Measurements from ENCODE around the gene INPP5J.
A peak's percentile ranks its signal among the peaks of the same experiment; 100 is the strongest.
"Not testable (repeated sequence)": the region's sequence is repeated elsewhere in the genome, so short reads cannot be mapped to it uniquely, and the experiment has no call there.

INPP5J gene

DNA sequence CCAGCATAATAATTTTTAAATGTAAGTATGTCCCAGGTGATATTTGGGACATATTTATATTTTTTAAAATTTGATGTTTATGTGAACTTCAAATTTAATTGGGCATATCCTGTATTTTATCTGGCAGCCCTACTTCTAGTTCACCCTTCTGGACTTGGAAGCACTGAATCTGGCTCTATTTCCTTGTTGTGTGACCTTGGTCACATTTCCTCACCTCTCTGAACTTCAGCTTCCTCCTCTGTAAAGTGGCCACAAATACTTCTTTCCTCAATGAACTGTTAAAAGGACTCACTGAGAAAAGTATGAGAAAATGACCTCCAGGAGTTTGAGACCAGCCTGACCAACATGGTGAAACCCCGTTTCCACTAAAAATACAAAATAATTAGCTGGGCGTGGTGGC, 29.1 kb downstream of the INPP5J start:
- H3K4me3 ChIP-seq (ENCODE audit: low read depth, low read length), result no peak overlapping the region
- H3K79me2 ChIP-seq (ENCODE audit: control insufficient read depth, insufficient read depth, low read length, unreplicated experiment), result no peaks in the 10 kb centered on the region
- no peak overlapping the region for H2AFZ ChIP-seq (ENCODE audit: low read length, unreplicated experiment)
- H3K36me3 ChIP-seq (ENCODE audit: insufficient read depth, low read length), result no peaks in the 10 kb centered on the region
- H3K27me3 ChIP-seq (ENCODE audit: insufficient read depth, low read length), result no peaks in the 10 kb centered on the region
- peaks cover 5% of the 10 kb centered on the region for H3K4me1 ChIP-seq (ENCODE audit: control insufficient read depth, insufficient read depth, low read length, unreplicated experiment)
- no peak overlapping the region for H3K27ac ChIP-seq (ENCODE audit: low read depth, low read length)

DNA sequence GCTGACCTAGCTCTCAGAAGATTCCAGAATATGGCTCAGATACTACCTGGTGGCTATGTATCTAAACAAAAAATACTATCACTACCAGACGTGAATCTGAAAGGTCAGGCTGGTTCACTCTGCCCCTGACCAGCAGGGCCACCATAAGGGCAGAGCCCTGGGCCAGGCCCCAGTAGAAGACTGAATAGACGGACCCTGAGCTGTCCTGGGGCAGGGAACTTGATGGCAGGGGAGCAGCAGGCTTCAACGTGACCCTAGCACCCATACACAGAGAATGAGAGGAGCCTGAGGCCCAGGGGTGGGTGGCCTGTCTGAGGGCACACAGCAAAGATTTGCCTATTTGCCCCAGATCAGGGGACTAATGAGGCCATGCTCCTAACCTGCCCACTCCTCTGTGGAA, 30.6 kb downstream of the INPP5J start:
- no peak overlapping the region for H3K4me3 ChIP-seq (ENCODE audit: low read depth, low read length)
- no peaks in the 10 kb centered on the region for H3K36me3 ChIP-seq (ENCODE audit: insufficient read depth, low read length)
- no peak overlapping the region for H3K27ac ChIP-seq (ENCODE audit: low read depth, low read length)
- H3K27me3 ChIP-seq (ENCODE audit: insufficient read depth, low read length), result no peaks in the 10 kb centered on the region
- peaks cover 5% of the 10 kb centered on the region for H3K4me1 ChIP-seq (ENCODE audit: control insufficient read depth, insufficient read depth, low read length, unreplicated experiment)
- no peak overlapping the region for H2AFZ ChIP-seq (ENCODE audit: low read length, unreplicated experiment)
- no peaks in the 10 kb centered on the region for H3K79me2 ChIP-seq (ENCODE audit: control insufficient read depth, insufficient read depth, low read length, unreplicated experiment)

DNA sequence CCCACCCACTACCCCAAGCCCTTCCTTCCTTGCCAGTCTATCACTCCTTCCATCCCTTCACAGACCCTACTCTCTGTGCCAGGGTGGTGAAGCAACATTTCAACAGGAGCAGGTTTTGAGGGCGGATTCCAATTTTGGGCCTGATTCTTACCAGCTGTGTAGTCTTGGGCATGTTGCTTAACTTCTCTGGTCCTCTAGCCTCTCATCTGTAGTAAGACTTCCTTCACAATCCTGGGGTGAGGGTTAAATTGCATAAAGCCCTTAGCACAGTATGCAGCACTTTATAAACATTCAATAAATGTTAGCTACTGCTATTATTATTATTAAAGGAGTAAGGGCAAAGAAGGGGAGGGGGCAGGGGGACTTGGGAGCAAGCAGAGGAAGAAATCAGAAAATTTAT, 32.2 kb downstream of the INPP5J start:
- Histone ChIP-seq H3K4me1 (ENCODE audit: control insufficient read depth, insufficient read depth, low read length, unreplicated experiment) (no peaks in the 10 kb centered on the region), H3K79me2 (ENCODE audit: control insufficient read depth, insufficient read depth, low read length, unreplicated experiment) (no peaks in the 10 kb centered on the region), H3K36me3 (ENCODE audit: insufficient read depth, low read length) (no peaks in the 10 kb centered on the region), H3K27ac (ENCODE audit: low read depth, low read length) (peak overlapping the region; percentile 22; the same call in 1 of the 2 replicates), H2AFZ (ENCODE audit: low read length, unreplicated experiment) (no peak overlapping the region), H3K27me3 (ENCODE audit: insufficient read depth, low read length) (no peaks in the 10 kb centered on the region), H3K4me3 (ENCODE audit: low read depth, low read length) (no peak overlapping the region)

DNA sequence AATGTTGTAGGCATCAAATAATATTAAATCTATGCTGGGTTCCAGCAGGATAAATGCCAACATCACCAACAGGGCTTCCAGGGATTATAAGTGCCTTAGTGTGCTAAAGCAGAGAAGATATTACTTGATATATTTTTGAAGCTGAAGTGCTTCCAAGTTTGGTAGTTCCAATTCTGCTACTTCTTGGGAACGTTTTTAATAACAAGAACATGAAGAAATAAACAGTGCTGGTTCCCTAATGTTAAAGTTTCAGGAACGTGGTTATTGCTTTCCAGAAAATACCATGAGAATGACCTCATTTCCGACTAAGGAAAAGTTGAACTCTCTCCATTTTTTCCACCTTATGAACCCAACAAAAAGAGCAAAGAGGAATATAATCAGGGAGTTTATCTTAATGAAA, 32.7 kb downstream of the INPP5J start:
- H3K36me3 ChIP-seq (ENCODE audit: insufficient read depth, low read length), result no peaks in the 10 kb centered on the region
- H2AFZ ChIP-seq (ENCODE audit: low read length, unreplicated experiment), result peak overlapping the region; percentile 84
- no peaks in the 10 kb centered on the region for H3K27me3 ChIP-seq (ENCODE audit: insufficient read depth, low read length)
- peak overlapping the region; percentile 22; the same call in 1 of the 2 replicates for H3K27ac ChIP-seq (ENCODE audit: low read depth, low read length)
- H3K79me2 ChIP-seq (ENCODE audit: control insufficient read depth, insufficient read depth, low read length, unreplicated experiment), result peaks cover 3% of the 10 kb centered on the region
- H3K4me3 ChIP-seq (ENCODE audit: low read depth, low read length), result no peak overlapping the region
- no peaks in the 10 kb centered on the region for H3K4me1 ChIP-seq (ENCODE audit: control insufficient read depth, insufficient read depth, low read length, unreplicated experiment)

DNA sequence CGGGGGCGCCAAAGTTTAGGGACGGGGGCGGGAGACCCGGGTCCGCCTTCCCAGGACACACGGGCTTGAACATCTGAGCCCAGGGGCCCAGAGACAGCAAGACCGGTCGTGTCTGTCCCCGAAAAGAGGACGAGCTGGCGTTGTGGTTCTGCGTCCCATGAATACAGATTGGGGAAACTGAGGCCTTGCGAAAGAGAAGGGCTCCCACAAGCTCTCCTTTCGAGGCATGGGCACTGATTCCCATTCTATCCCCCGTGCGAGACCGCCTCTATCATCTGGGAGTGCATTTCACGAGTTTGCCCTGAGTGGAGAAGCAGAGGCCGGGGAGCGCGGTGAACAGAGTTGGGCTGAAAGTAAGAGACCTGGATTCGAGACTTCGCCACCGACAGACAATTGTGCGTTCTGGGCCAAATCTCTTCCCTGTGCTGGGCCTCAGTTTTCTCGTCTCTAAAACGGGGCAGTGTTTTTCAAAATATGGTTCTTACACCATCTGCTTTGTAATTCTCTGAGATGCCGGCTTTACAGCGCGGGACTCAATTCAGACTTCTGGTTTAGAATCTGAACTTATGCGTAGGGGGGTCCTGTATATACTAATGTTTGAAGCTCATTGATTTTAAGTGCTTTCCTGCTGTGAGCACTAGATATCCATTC, 37.7 kb downstream of the INPP5J start:
- H3K4me1 ChIP-seq (ENCODE audit: control insufficient read depth, insufficient read depth, low read length, unreplicated experiment), result peaks cover 8% of the 10 kb centered on the region
- H3K79me2 ChIP-seq (ENCODE audit: control insufficient read depth, insufficient read depth, low read length, unreplicated experiment), result peaks cover 31% of the 10 kb centered on the region
- H3K27me3 ChIP-seq (ENCODE audit: insufficient read depth, low read length), result no peaks in the 10 kb centered on the region
- peak overlapping the region; percentile 81 for H2AFZ ChIP-seq (ENCODE audit: low read length, unreplicated experiment)
- H3K27ac ChIP-seq (ENCODE audit: low read depth, low read length), result peak overlapping the region; percentile 45; the same call in 1 of the 2 replicates
- H3K36me3 ChIP-seq (ENCODE audit: insufficient read depth, low read length), result no peaks in the 10 kb centered on the region
- H3K4me3 ChIP-seq (ENCODE audit: low read depth, low read length), result peak overlapping the region; percentile 95

DNA sequence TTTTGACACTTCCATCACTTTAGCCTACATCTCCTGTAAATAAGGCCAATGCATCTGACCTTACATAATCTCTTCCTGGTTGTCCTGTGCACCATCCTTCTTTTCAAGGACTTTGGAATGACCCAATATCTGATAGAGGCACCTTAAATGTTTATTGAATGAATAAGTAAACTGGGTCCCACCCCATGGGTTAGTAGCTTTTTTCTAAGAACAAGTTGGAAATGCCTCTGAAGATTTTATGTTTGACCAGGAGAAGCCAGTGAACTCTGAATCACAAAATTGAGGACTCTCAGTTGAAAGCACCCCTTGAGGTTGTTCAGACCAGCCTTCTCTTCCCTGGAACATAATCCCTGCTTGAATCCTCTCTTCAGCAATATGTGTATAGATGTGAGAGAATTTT, 38.6 kb downstream of the INPP5J start:
- Histone ChIP-seq H3K4me1 (ENCODE audit: control insufficient read depth, insufficient read depth, low read length, unreplicated experiment) (peaks cover 8% of the 10 kb centered on the region), H2AFZ (ENCODE audit: low read length, unreplicated experiment) (no peak overlapping the region), H3K27ac (ENCODE audit: low read depth, low read length) (no peak overlapping the region), H3K27me3 (ENCODE audit: insufficient read depth, low read length) (no peaks in the 10 kb centered on the region), H3K4me3 (ENCODE audit: low read depth, low read length) (peak overlapping the region; percentile 95), H3K36me3 (ENCODE audit: insufficient read depth, low read length) (no peaks in the 10 kb centered on the region), H3K79me2 (ENCODE audit: control insufficient read depth, insufficient read depth, low read length, unreplicated experiment) (peaks cover 34% of the 10 kb centered on the region)

DNA sequence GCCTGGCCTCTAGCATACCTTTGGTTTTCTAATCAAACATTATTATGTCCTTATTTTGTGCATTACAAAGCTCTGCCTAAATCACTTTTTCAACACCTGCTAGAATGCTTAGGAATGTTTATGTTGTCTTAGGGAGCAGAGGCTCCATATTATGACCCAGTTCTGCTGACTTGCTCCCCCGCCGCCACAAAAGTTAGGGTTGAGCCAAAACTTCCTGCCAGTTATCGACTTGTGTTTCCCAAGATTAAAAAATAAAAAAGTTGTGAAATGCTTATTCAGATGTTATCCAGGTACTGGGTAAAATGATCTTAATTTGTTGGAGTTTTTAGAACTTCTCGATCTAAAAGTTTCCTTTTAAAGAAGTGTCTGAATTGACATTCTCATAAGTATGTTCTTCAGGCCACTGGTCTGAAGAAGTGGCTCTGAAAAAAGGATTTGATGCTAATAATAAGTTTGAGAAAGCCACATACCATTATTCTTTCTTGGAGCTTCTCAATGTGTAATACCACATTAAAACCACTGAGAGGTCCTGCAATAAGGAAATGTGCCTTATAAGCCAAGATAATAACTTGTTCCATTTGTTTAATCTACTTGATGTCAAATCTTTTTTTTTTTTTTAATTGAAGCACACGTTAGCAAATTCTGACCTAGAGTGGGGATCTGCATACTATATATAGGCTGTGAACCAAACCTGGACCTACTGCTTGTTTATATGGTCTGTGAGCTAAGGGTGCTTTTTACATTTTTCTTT, 39.4 kb downstream of the INPP5J start:
- H3K36me3 ChIP-seq (ENCODE audit: insufficient read depth, low read length), result no peaks in the 10 kb centered on the region
- peaks cover 34% of the 10 kb centered on the region for H3K79me2 ChIP-seq (ENCODE audit: control insufficient read depth, insufficient read depth, low read length, unreplicated experiment)
- no peaks in the 10 kb centered on the region for H3K27me3 ChIP-seq (ENCODE audit: insufficient read depth, low read length)
- H3K4me3 ChIP-seq (ENCODE audit: low read depth, low read length), result peak overlapping the region; percentile 51
- H2AFZ ChIP-seq (ENCODE audit: low read length, unreplicated experiment), result no peak overlapping the region
- peak overlapping the region; percentile 38; the same call in 1 of the 2 replicates for H3K27ac ChIP-seq (ENCODE audit: low read depth, low read length)
- peaks cover 8% of the 10 kb centered on the region for H3K4me1 ChIP-seq (ENCODE audit: control insufficient read depth, insufficient read depth, low read length, unreplicated experiment)

DNA sequence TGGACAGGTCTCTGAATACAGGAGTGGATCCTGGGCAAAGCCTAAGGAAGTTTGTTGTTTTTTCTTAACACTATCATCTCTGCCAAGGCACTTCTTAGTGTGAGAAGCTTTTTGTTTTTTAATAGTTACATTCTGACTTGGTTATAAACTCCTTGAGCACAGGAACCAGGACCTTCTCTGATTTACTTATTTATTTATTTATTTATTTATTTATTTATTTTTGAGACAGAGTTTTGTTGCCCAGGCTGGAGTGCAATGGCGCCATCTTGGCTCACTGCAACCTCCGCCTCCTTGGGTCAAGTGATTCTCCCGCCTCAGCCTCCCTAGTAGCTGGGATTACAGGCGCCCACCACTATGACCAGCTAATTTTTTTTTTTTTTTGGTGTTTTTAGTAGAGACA, 48.2 kb downstream of the INPP5J start:
- H2AFZ ChIP-seq (ENCODE audit: low read length, unreplicated experiment), result no peak overlapping the region
- no peak overlapping the region for H3K4me3 ChIP-seq (ENCODE audit: low read depth, low read length)
- H3K4me1 ChIP-seq (ENCODE audit: control insufficient read depth, insufficient read depth, low read length, unreplicated experiment), result peaks cover 18% of the 10 kb centered on the region
- H3K79me2 ChIP-seq (ENCODE audit: control insufficient read depth, insufficient read depth, low read length, unreplicated experiment), result peaks cover 26% of the 10 kb centered on the region
- H3K36me3 ChIP-seq (ENCODE audit: insufficient read depth, low read length), result no peaks in the 10 kb centered on the region
- no peaks in the 10 kb centered on the region for H3K27me3 ChIP-seq (ENCODE audit: insufficient read depth, low read length)
- no peak overlapping the region for H3K27ac ChIP-seq (ENCODE audit: low read depth, low read length)

DNA sequence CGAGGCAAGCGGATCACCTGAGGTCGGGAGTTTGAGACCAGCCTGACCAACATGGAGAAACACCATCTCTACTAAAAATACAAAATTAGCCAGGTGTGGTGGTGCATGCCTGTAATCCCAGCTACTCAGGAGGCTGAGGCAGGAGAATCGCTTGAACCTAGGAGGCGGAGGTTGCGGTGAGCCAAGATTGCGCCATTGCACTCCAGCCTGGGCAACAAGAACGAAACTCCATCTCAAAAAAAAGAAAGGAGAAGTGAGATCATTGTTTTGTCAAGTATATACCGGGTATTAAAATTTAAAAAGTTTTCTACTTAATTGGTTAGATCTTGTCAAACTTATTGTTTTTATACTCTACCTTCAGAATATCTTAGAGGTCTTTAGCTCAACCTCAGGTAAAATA, 49.0 kb downstream of the INPP5J start:
- H3K27ac ChIP-seq (ENCODE audit: low read depth, low read length); H3K27me3 ChIP-seq (ENCODE audit: insufficient read depth, low read length); H3K4me3 ChIP-seq (ENCODE audit: low read depth, low read length); H2AFZ ChIP-seq (ENCODE audit: low read length, unreplicated experiment); H3K36me3 ChIP-seq (ENCODE audit: insufficient read depth, low read length): not testable (repeated sequence)
- peaks cover 30% of the 10 kb centered on the region for H3K79me2 ChIP-seq (ENCODE audit: control insufficient read depth, insufficient read depth, low read length, unreplicated experiment)
- peaks cover 19% of the 10 kb centered on the region for H3K4me1 ChIP-seq (ENCODE audit: control insufficient read depth, insufficient read depth, low read length, unreplicated experiment)

DNA sequence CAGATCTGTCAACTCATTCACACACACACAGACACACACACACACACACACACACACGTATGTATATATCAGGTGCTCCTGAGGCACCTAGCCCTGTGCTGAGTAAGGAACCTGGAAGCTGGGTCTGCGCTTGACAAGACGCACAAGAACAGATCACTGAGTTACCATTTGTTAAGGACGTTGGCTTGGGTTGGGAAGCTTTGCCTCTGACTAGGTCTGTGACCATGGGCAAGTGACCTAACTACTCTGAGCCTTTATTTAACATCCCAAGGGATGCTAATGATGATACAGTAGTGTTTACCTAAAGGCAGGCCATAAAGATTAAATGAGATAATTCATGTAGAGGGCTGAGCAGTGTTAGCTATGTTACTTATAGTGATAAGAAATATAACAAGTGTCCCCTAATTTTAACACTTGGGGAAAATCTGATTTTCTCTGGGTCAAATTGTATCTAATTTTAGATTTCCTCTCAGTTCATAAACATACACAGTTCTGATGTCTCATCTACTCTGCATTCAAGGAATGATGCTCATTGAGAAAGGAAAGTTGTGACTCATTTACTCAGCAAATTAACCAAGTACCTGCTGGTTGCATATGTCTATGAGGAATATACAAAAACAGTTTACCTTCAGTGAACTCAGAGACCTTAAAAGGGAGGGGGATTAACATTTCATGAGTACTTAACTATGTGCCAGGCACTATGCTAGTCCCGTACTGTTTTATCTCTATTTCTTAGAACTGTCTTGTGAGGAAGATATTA, 50.8 kb downstream of the INPP5J start:
- H3K79me2 ChIP-seq (ENCODE audit: control insufficient read depth, insufficient read depth, low read length, unreplicated experiment), result peaks cover 37% of the 10 kb centered on the region
- peaks cover 3% of the 10 kb centered on the region; the same call in 1 of the 2 replicates for H3K36me3 ChIP-seq (ENCODE audit: insufficient read depth, low read length)
- peaks cover 26% of the 10 kb centered on the region for H3K4me1 ChIP-seq (ENCODE audit: control insufficient read depth, insufficient read depth, low read length, unreplicated experiment)
- no peak overlapping the region; the same call in 1 of the 2 replicates for H3K4me3 ChIP-seq (ENCODE audit: low read depth, low read length)
- H3K27me3 ChIP-seq (ENCODE audit: insufficient read depth, low read length), result no peaks in the 10 kb centered on the region
- H2AFZ ChIP-seq (ENCODE audit: low read length, unreplicated experiment), result no peak overlapping the region
- peak overlapping the region; percentile 78 for H3K27ac ChIP-seq (ENCODE audit: low read depth, low read length)
